Left lobe of liver (tissue), 1 donor: Measurements from ENCODE around the gene SLC15A1. TPM values are rescaled to one million over a fixed set of nuclear protein-coding genes. Genes with fewer than 3 reads are reported as not detected.

Experiments
- total RNA-seq: library from RNA; stranded (reverse); gene quantifications from one replicate; pipeline ENCODE4 v1.2.1, GENCODE V29; 2021
- donor health status: DM: no; HTN: yes; CAD: no.

Gene SLC15A1
- total RNA-seq, 1 donor from 2014 or later, result 26.9 TPM

Other genes starting within 250 kb of the SLC15A1 start
- gene STK24, start 175.6 kb downstream of the SLC15A1 start, total RNA-seq, result 17.0 TPM
- 18.1 TPM for gene DOCK9, start 225.4 kb upstream of the SLC15A1 start, total RNA-seq